Measurements from ENCODE around the gene SLC25A22. TPM values are rescaled to one million over a fixed set of nuclear protein-coding genes. Genes with fewer than 3 reads are reported as not detected.
A peak's percentile ranks its signal among the peaks of the same experiment; 100 is the strongest.

The SLC25A22 gene
- total and polyA plus RNA-seq, 9 of the 15 experiments (the other 6 are each of a cell fraction or from before 2014, with no cell fraction given): 0.41 to 55.4 (median 11.4) TPM

DNA sequence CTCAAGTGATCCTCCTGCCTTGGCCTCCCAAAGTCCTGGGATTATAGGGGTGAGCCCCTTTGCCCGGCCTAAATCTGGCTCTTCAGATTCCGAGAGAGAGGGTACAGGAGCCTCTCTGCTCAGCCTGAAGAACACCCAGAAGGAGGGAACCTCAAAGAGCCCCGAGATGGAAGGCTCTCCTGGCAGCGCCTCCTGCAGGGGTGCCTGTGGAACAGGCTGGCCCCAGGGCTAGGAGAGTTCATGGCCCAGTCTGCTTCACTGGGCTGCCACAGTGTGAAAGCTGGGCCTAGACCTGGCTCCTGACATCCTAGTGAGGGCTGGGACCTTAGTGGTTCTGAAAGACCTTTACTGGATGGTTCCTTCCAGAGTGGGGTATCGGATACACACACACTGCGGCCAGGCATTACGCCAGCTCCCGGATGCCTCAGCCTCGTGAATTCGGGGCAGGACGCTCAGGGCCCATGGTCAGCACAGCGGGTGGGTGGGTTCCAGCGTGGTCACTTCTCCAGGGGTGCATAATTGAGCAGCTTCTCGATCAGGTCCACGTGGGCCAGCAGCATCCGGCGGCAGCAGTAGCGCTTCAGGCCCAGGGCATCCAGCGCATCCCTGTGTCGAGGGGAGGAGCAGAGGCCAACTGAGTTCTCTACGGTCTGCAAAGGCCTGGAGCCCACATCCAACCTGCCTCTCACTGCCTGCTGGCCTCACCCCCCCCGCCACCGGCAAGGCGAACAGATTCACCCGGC, 42.0 kb upstream of the SLC25A22 start (continued):
- peak in 1 of 2 experiments; percentile 45; a peak in 1 of 4 replicates for TF ChIP-seq ZMIZ1 (IDR thresholded peaks at IDR 0.05; ENCODE audit: low read depth in 2 of 2, low read length in 2 of 2)
- TF ChIP-seq ZNF830 (CRISPR knock-in tag; IDR thresholded peaks at IDR 0.05): no peak
- TF ChIP-seq PKNOX1 (IDR thresholded peaks at IDR 0.05): no peak
- TF ChIP-seq ZNF449 (CRISPR knock-in tag; IDR thresholded peaks at IDR 0.05): no peak
- TF ChIP-seq, protein P1, sequence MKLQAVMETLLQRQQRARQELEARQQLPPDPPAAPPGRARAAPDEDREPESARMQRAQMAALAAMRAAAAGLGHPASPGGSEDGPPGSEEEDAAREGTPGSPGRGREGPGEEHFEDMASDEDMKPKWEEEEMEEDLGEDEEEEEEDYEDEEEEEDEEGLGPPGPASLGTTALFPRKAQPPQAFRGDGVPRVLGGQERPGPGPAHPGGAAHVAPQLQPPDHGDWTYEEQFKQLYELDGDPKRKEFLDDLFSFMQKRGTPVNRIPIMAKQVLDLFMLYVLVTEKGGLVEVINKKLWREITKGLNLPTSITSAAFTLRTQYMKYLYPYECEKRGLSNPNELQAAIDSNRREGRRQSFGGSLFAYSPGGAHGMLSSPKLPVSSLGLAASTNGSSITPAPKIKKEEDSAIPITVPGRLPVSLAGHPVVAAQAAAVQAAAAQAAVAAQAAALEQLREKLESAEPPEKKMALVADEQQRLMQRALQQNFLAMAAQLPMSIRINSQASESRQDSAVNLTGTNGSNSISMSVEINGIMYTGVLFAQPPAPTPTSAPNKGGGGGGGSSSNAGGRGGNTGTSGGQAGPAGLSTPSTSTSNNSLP (IDR thresholded peaks at IDR 0.05; ENCODE audit: borderline replicate concordance, low read depth, low read length): no peak

Data from K562 (cell line).